PC-3 (cell line): ENCODE measurements around the gene CILP. TPM values are rescaled to one million over a fixed set of nuclear protein-coding genes. Genes with fewer than 3 reads are reported as not detected.

Experiments
- ATAC-seq: fragments of 200-7000 bp; cut with Tn5 transposase; 2 replicates; pipeline ENCODE4 v1.9.1; 2020; ENCODE audit warnings: mild to moderate bottlenecking, moderate library complexity
- BruUV-seq: library from RNA; stranded (reverse); fragments of 400-500 nt; replicated peaks from 2 replicates; lab custom pipeline; 2021; lab: Mats Ljungman, UMichigan
- CTCF ChIA-PET: fragments of 300-600 bp; sonication (Branson Sonifier 250); formaldehyde crosslinking; loops from one replicate; lab custom pipeline; 2022; ENCODE audit warnings: antibody characterized with exemption; lab: Charles Lee
- POLR2A ChIA-PET: fragments of 300-600 bp; sonication (Branson Sonifier 250); formaldehyde crosslinking; loops from one replicate; lab custom pipeline; 2022; ENCODE audit warnings: antibody characterized with exemption; ENCODE audit not compliant: unreplicated experiment; lab: Charles Lee
- DNase-seq: peaks from one replicate; pipeline ENCODE4 v3.0.0-alpha.2; 2015
- H2AFZ ChIP-seq: fragments of 300-600 bp; sonication (generic); 2 replicates; pipeline ENCODE4 v1.6.0; 2016; ENCODE audit warnings: antibody characterized with exemption, low read length
- H3F3A ChIP-seq: fragments of 300-600 bp; sonication (generic); one replicate; pipeline ENCODE4 v1.6.0; 2017; ENCODE audit warnings: antibody characterized with exemption, low read length, control low read depth, mild to moderate bottlenecking; ENCODE audit not compliant: unreplicated experiment
- H3K27ac ChIP-seq: fragments of 300-600 bp; sonication (generic); 2 replicates; pipeline ENCODE4 v1.5.1; 2016; ENCODE audit warnings: mild to moderate bottlenecking, low read length
- H3K27me3 ChIP-seq: fragments of 300-600 bp; sonication (generic); 2 replicates; pipeline ENCODE4 v1.6.1; 2016; ENCODE audit warnings: low read length, mixed read lengths
- H3K36me3 ChIP-seq: fragments of 300-600 bp; sonication (generic); 2 replicates; pipeline ENCODE4 v1.6.1; 2016; ENCODE audit warnings: low read depth, mixed run types, low read length, mixed read lengths
- H3K4me1 ChIP-seq: fragments of 300-600 bp; sonication (generic); 2 replicates; pipeline ENCODE4 v1.5.1; 2016; ENCODE audit warnings: low read length; ENCODE audit not compliant: insufficient read depth
- H3K4me2 ChIP-seq: fragments of 300-600 bp; sonication (generic); 2 replicates; pipeline ENCODE4 v1.6.0; 2016; ENCODE audit warnings: low read length
- H3K4me3 ChIP-seq: fragments of 300-600 bp; sonication (generic); 2 replicates; pipeline ENCODE4 v1.5.1; 2016; ENCODE audit warnings: mild to moderate bottlenecking, low read length, mixed read lengths
- H3K79me2 ChIP-seq: fragments of 300-600 bp; sonication (generic); 2 replicates; pipeline ENCODE4 v1.6.1; 2017; ENCODE audit warnings: low read length, mixed read lengths
- H3K9ac ChIP-seq: fragments of 300-600 bp; sonication (generic); 2 replicates; pipeline ENCODE4 v1.6.0; 2016; ENCODE audit warnings: mild to moderate bottlenecking, low read length
- H3K9me2 ChIP-seq: fragments of 300-600 bp; sonication (generic); replicated peaks from 2 replicates; pipeline ENCODE4 v1.6.1; 2016; ENCODE audit warnings: mixed run types, low read length, mixed read lengths
- H3K9me3 ChIP-seq: fragments of 300-600 bp; sonication (generic); 2 replicates; pipeline ENCODE4 v1.6.1; 2016; ENCODE audit warnings: low read length, mixed read lengths
- H4K20me1 ChIP-seq: fragments of 300-600 bp; sonication (generic); 2 replicates; pipeline ENCODE4 v1.6.1; 2016; ENCODE audit warnings: low read length, mixed read lengths
- EZH2 ChIP-seq: fragments of 300-600 bp; sonication (generic); IDR thresholded peaks from one replicate; pipeline ENCODE4 v1.6.1; 2017; ENCODE audit warnings: antibody characterized with exemption, mild to moderate bottlenecking, low read length; ENCODE audit not compliant: unreplicated experiment
- EZH2phosphoT487 ChIP-seq: fragments of 300-600 bp; sonication (generic); IDR thresholded peaks from 2 replicates; pipeline ENCODE4 v1.6.1; 2018; ENCODE audit warnings: mild to moderate bottlenecking, antibody characterized with exemption, low read length, borderline replicate concordance
- intact Hi-C: fragments of 100-400 bp; cut with micrococcal nuclease; formaldehyde crosslinking; loops from 2 replicates; pipeline ENCODE4 v1.9.0; 2023
- total RNA-seq: library from RNA; depleted of rRNA; stranded (reverse); fragments of >200 nt; gene quantifications from 2 replicates; pipeline ENCODE4 v1.2.3, GENCODE V29; 2014
- TF ChIP-seq, protein P1 (sequence below): fragments of 300-600 bp; sonication (generic); conservative IDR thresholded peaks from 2 replicates; pipeline ENCODE4 v1.5.1; 2017; ENCODE audit warnings: antibody characterized with exemption, low read depth, mild to moderate bottlenecking, low read length

The CILP gene
- total RNA-seq, 1 experiment from 2014 or later: not detected

DNA sequence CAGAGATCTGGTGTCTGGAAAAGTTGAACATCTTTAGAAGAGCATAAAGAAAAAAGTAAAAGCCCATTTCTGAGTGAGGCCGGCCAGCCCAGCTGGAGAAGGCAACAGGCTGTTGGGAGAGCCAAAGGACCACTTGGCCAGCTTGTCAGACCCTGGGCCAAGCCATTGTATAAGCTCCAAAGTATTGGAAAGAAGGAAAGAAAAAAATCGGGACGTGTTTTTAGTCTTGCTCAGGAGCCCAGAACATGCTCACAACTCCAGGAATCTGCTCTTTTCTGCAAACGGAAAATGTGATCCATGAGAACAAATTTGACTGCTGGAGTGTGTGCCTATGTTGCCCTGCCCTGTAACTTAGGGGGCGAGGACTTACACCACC is 15.7 kb downstream of the CILP start:
- Histone ChIP-seq H3K9ac (no peak overlapping the region), H3F3A (no peaks in the 10 kb centered on the region), H3K79me2 (no peaks in the 10 kb centered on the region), H3K27ac (no peak overlapping the region), H3K9me3 (no peaks in the 10 kb centered on the region), H3K36me3 (no peaks in the 10 kb centered on the region), H4K20me1 (no peaks in the 10 kb centered on the region), H3K27me3 (no peaks in the 10 kb centered on the region), H3K9me2 (no peaks in the 10 kb centered on the region), H3K4me1 (no peaks in the 10 kb centered on the region), H2AFZ (no peak overlapping the region), H3K4me2 (no peak overlapping the region), H3K4me3 (no peak overlapping the region)
- no peak for ATAC-seq
- TF ChIP-seq, protein P1, sequence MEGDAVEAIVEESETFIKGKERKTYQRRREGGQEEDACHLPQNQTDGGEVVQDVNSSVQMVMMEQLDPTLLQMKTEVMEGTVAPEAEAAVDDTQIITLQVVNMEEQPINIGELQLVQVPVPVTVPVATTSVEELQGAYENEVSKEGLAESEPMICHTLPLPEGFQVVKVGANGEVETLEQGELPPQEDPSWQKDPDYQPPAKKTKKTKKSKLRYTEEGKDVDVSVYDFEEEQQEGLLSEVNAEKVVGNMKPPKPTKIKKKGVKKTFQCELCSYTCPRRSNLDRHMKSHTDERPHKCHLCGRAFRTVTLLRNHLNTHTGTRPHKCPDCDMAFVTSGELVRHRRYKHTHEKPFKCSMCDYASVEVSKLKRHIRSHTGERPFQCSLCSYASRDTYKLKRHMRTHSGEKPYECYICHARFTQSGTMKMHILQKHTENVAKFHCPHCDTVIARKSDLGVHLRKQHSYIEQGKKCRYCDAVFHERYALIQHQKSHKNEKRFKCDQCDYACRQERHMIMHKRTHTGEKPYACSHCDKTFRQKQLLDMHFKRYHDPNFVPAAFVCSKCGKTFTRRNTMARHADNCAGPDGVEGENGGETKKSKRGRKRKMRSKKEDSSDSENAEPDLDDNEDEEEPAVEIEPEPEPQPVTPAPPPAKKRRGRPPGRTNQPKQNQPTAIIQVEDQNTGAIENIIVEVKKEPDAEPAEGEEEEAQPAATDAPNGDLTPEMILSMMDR: no peak
- TF ChIP-seq EZH2 (no peak), EZH2phosphoT487 (no peak)
- POLR2A ChIA-PET: no interaction called here
- DNase-seq: no peak
- intact Hi-C loops: no loop called here
- CTCF ChIA-PET: no interaction called here
- no TSS peak for BruUV-seq

DNA sequence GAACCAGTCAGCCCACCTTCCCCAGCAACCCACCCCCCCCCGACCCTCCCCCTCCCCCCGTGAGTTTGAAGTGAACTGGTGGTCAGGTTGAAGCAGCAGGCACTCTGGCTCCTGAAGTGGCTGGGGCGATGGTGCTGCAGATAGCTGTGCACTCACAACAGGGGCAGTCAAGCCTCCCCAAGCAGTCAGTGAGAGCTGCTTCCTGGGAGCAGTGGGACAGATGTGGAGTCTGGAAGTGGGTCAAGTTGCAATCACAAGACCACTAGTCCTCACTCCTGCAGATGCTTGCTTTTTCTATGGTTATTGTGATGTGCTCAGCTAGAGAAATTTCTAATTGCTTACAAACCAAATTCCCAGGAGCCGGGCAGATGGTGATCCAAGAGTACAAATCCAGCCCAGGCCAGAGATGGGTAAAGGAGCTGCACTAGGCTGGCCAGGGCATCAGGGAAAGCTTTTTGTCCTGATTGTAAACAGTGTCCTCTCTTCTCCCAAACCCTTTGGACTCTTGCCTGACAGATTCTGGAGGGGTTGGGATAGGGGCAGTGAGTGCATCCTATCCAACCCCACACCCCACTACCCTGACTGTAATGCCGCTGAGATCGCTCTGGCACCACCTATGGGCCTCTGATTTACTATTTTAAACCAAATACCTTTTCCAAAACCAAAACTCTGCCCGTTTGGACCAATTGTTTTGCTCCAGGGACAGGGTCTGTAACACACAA is 16.3 kb downstream of the CILP start:
- ChIA-PET CTCF (no interaction called here), POLR2A (no interaction called here)
- Histone ChIP-seq H4K20me1 (no peaks in the 10 kb centered on the region), H3K4me3 (no peak overlapping the region), H3K9ac (no peak overlapping the region), H3K27me3 (no peaks in the 10 kb centered on the region), H3K9me2 (no peaks in the 10 kb centered on the region), H3K27ac (no peak overlapping the region), H3K36me3 (no peaks in the 10 kb centered on the region), H2AFZ (no peak overlapping the region), H3F3A (no peaks in the 10 kb centered on the region), H3K79me2 (no peaks in the 10 kb centered on the region), H3K4me2 (no peak overlapping the region), H3K4me1 (no peaks in the 10 kb centered on the region), H3K9me3 (no peaks in the 10 kb centered on the region)
- ATAC-seq (no peak), DNase-seq (no peak)
- no peak for TF ChIP-seq EZH2
- TF ChIP-seq, protein P1: no peak
- no peak for TF ChIP-seq EZH2phosphoT487
- BruUV-seq: no TSS peak
- intact Hi-C loops: no loop called here

DNA sequence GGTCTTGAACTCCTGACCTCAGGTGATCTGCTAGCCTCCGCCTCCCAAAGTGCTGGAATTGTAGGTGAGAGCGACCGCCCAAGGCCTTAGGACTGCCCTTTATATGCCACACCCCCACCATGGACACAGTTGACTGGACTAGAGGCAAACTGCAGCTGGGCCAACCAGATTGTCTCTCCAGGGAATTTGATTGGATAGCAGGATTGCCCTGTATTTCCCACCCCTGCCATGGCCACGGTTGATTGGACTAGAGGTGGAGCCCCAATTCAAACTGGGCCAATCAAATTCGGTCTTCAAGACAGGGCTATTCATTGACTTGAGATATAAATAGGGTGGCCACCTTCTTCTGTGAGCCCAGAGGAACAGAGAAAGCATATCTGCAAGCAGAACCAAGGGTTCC is 19.3 kb downstream of the CILP start:
- POLR2A ChIA-PET: no interaction called here
- no peaks in the 10 kb centered on the region for H3K79me2 ChIP-seq

More for the DNA sequence above, 19.3 kb downstream of the CILP start:
- H3K9me2 ChIP-seq: no peaks in the 10 kb centered on the region
- H2AFZ ChIP-seq: no peak overlapping the region
- no peaks in the 10 kb centered on the region for H4K20me1 ChIP-seq
- no peaks in the 10 kb centered on the region for H3K4me1 ChIP-seq
- CTCF ChIA-PET: no interaction called here
- H3K27ac ChIP-seq: no peak overlapping the region
- H3K9ac ChIP-seq: no peak overlapping the region
- H3F3A ChIP-seq: no peaks in the 10 kb centered on the region
- intact Hi-C loops: no loop called here
- H3K4me3 ChIP-seq: no peak overlapping the region
- H3K36me3 ChIP-seq: no peaks in the 10 kb centered on the region
- TF ChIP-seq EZH2phosphoT487 (no peak), EZH2 (no peak)
- TF ChIP-seq, protein P1: no peak
- H3K9me3 ChIP-seq: no peaks in the 10 kb centered on the region
- H3K4me2 ChIP-seq: no peak overlapping the region
- BruUV-seq: no TSS peak
- ATAC-seq: no peak
- H3K27me3 ChIP-seq: no peaks in the 10 kb centered on the region
- DNase-seq: peak; percentile 33
